ENCODE measurements around the gene ZC3H18.

ZC3H18 gene

DNA sequence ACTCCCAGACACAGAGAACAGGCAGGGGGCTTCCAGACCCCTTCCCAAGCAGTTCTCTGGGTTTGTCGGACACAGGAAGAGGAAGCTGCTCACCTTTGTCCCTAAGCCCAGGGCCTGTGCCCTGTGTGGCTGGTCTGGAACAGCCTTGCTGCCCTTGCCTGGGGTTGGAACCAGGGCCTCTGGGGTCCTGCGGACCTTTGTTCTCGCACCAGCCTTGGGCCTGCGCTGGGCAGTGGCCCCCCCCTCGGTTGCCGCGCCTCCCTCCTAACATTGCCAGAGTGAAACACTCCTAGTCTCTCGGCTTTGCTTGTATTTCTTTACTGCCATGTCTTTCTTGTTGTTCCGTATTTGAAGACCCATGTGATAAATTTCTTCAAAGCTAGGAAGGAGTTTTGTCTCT is 59.6 kb downstream of the ZC3H18 start:
- no peak overlapping the region for H4K8ac ChIP-seq (ENCODE audit: low read depth, low read length)
- peaks cover 45 to 82% of the 10 kb centered on the region in 2 donors for H3K36me3 ChIP-seq (replicated peaks in 1 of 2; ENCODE audit: control insufficient read depth in 2 of 2, insufficient read depth in 2 of 2, low read length in 2 of 2)
- WGBS, 2 donors (ENCODE audit: extremely low coverage in 2 of 2, insufficient read length in 2 of 2, insufficient replicate concordance in 1 of 2) = no CpG with 5 or more reads among the region's 9 CpGs
- no peak overlapping the region for H3K4ac ChIP-seq (ENCODE audit: low read length)
- no peak overlapping the region for H3K27ac ChIP-seq (replicated peaks; ENCODE audit: low read length)
- no peak overlapping the region for H3K23ac ChIP-seq (ENCODE audit: low read depth, low read length, poor library complexity)
- H2BK15ac ChIP-seq (ENCODE audit: low read length) = no peak overlapping the region
- H2BK12ac ChIP-seq (ENCODE audit: low read length) = no peak overlapping the region
- no peak overlapping the region for H3K9ac ChIP-seq (ENCODE audit: low read depth, low read length, poor library complexity)
- H3K4me1 ChIP-seq (ENCODE audit: control insufficient read depth in 2 of 2, insufficient read depth in 1 of 2, low read depth in 1 of 2, low read length in 2 of 2) = peaks cover 0 to 7% of the 10 kb centered on the region in 2 donors
- H4K91ac ChIP-seq (ENCODE audit: low read depth, low read length, poor library complexity) = no peak overlapping the region
- no peak overlapping the region for H2BK120ac ChIP-seq (ENCODE audit: low read depth, low read length)
- H3K9me3 ChIP-seq (replicated peaks in 1 of 2; ENCODE audit: control insufficient read depth in 2 of 2, insufficient read depth in 1 of 2, low read depth in 1 of 2, low read length in 2 of 2) = no peaks in the 10 kb centered on the region
- no peak overlapping the region for H3K18ac ChIP-seq (ENCODE audit: low read length)
- no peak for DNase-seq (ENCODE audit: low spot score)
- no peak overlapping the region for H2BK5ac ChIP-seq (ENCODE audit: low read length)
- H3K27me3 ChIP-seq (ENCODE audit: control insufficient read depth in 3 of 3, insufficient read depth in 3 of 3, low read depth in 1 of 3, low read length in 3 of 3) = peaks cover 0 to 9% (median 0%) of the 10 kb centered on the region in 3 experiments
- no peak overlapping the region for H2AFZ ChIP-seq (ENCODE audit: low read length)
- H3K79me1 ChIP-seq (ENCODE audit: low read depth, low read length) = peaks cover 6% of the 10 kb centered on the region
- H3K4me2 ChIP-seq (ENCODE audit: insufficient read depth, low read length, poor library complexity, severe bottlenecking) = no peak overlapping the region
- H3K14ac ChIP-seq (ENCODE audit: low read length) = no peak overlapping the region
- no peak overlapping the region for H2AK5ac ChIP-seq (ENCODE audit: low read depth, low read length)
- no peak overlapping the region for H3K4me3 ChIP-seq (ENCODE audit: low read length in 2 of 2)

DNA sequence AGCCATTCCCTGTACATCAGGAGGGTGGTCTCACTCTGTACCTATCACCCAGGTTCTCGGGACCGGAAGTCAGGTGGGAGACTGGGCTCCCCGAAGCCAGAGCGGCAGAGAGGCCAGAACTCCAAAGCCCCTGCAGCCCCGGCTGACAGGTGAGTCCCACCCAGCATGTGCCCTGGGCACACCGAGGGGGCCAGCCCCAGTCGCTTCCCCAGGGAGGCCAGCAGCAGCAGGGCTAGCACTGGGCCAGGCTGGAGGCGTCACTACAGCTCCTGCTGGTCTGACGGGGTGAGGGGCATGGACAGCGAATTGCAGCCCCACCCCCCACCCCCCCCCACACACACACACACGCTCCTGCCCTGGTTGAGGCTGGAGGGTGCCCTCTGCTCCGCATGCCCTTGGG is 60.2 kb downstream of the ZC3H18 start:
- Histone ChIP-seq H3K4me2 (ENCODE audit: insufficient read depth, low read length, poor library complexity, severe bottlenecking) (no peak overlapping the region), H2BK120ac (ENCODE audit: low read depth, low read length) (no peak overlapping the region), H3K9me3 (replicated peaks in 1 of 2; ENCODE audit: control insufficient read depth in 2 of 2, insufficient read depth in 1 of 2, low read depth in 1 of 2, low read length in 2 of 2) (peaks cover 0 to 1% of the 10 kb centered on the region in 2 donors), H2AK5ac (ENCODE audit: low read depth, low read length) (no peak overlapping the region), H2BK12ac (ENCODE audit: low read length) (no peak overlapping the region), H3K27me3 (ENCODE audit: control insufficient read depth in 3 of 3, insufficient read depth in 3 of 3, low read depth in 1 of 3, low read length in 3 of 3) (peaks cover 0 to 15% (median 0%) of the 10 kb centered on the region in 3 experiments), H3K4ac (ENCODE audit: low read length) (no peak overlapping the region), H3K36me3 (replicated peaks in 1 of 2; ENCODE audit: control insufficient read depth in 2 of 2, insufficient read depth in 2 of 2, low read length in 2 of 2) (peaks cover 43 to 80% of the 10 kb centered on the region in 2 donors), H3K4me1 (ENCODE audit: control insufficient read depth in 2 of 2, insufficient read depth in 1 of 2, low read depth in 1 of 2, low read length in 2 of 2) (peaks cover 0 to 11% of the 10 kb centered on the region in 2 donors), H3K23ac (ENCODE audit: low read depth, low read length, poor library complexity) (no peak overlapping the region), H4K91ac (ENCODE audit: low read depth, low read length, poor library complexity) (no peak overlapping the region), H3K4me3 (ENCODE audit: low read length in 2 of 2) (no peak overlapping the region), H2BK5ac (ENCODE audit: low read length) (no peak overlapping the region), H2BK15ac (ENCODE audit: low read length) (no peak overlapping the region), H3K18ac (ENCODE audit: low read length) (no peak overlapping the region), H3K9ac (ENCODE audit: low read depth, low read length, poor library complexity) (no peak overlapping the region), H2AFZ (ENCODE audit: low read length) (no peak overlapping the region), H3K79me1 (ENCODE audit: low read depth, low read length) (peaks cover 6% of the 10 kb centered on the region), H4K8ac (ENCODE audit: low read depth, low read length) (no peak overlapping the region), H3K27ac (replicated peaks; ENCODE audit: low read length) (no peak overlapping the region), H3K14ac (ENCODE audit: low read length) (no peak overlapping the region)
- no CpG with 5 or more reads among the region's 12 CpGs for WGBS, 2 donors (ENCODE audit: extremely low coverage in 2 of 2, insufficient read length in 2 of 2, insufficient replicate concordance in 1 of 2)
- DNase-seq (ENCODE audit: low spot score) = no peak

DNA sequence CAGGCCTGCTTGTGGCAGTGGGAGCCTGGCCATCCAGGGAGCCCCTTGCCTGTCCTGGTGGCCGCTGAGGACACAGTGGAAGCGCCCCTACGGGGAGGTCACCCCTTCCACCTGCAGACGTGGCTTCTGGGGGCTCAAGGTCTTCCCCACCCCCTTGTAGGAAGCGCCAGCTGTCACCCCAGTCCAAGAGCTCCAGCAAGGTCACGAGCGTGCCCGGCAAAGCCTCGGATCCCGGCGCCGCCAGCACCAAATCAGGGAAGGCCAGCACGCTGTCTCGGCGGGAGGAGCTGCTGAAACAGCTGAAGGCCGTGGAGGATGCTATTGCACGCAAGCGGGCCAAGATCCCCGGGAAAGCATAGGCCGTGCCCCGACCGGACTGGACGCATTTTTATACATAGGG is 60.7 kb downstream of the ZC3H18 start:
- Histone ChIP-seq H3K9me3 (replicated peaks in 1 of 2; ENCODE audit: control insufficient read depth in 2 of 2, insufficient read depth in 1 of 2, low read depth in 1 of 2, low read length in 2 of 2) (peaks cover 0 to 1% of the 10 kb centered on the region in 2 donors), H2AFZ (ENCODE audit: low read length) (no peak overlapping the region), H3K79me1 (ENCODE audit: low read depth, low read length) (peaks cover 6% of the 10 kb centered on the region), H4K91ac (ENCODE audit: low read depth, low read length, poor library complexity) (no peak overlapping the region), H3K23ac (ENCODE audit: low read depth, low read length, poor library complexity) (no peak overlapping the region), H3K4ac (ENCODE audit: low read length) (no peak overlapping the region), H3K14ac (ENCODE audit: low read length) (no peak overlapping the region), H3K9ac (ENCODE audit: low read depth, low read length, poor library complexity) (no peak overlapping the region), H2BK5ac (ENCODE audit: low read length) (no peak overlapping the region), H2BK15ac (ENCODE audit: low read length) (no peak overlapping the region), H3K36me3 (replicated peaks in 1 of 2; ENCODE audit: control insufficient read depth in 2 of 2, insufficient read depth in 2 of 2, low read length in 2 of 2) (peaks cover 43 to 76% of the 10 kb centered on the region in 2 donors), H2BK120ac (ENCODE audit: low read depth, low read length) (no peak overlapping the region), H3K4me3 (ENCODE audit: low read length in 2 of 2) (no peak overlapping the region), H3K27me3 (ENCODE audit: control insufficient read depth in 3 of 3, insufficient read depth in 3 of 3, low read depth in 1 of 3, low read length in 3 of 3) (peaks cover 0 to 17% (median 0%) of the 10 kb centered on the region in 3 experiments), H3K4me1 (ENCODE audit: control insufficient read depth in 2 of 2, insufficient read depth in 1 of 2, low read depth in 1 of 2, low read length in 2 of 2) (peaks cover 0 to 11% of the 10 kb centered on the region in 2 donors), H3K27ac (replicated peaks; ENCODE audit: low read length) (no peak overlapping the region), H2BK12ac (ENCODE audit: low read length) (no peak overlapping the region), H3K4me2 (ENCODE audit: insufficient read depth, low read length, poor library complexity, severe bottlenecking) (no peak overlapping the region), H2AK5ac (ENCODE audit: low read depth, low read length) (no peak overlapping the region), H4K8ac (ENCODE audit: low read depth, low read length) (no peak overlapping the region), H3K18ac (ENCODE audit: low read length) (no peak overlapping the region)
- WGBS, 2 donors (ENCODE audit: extremely low coverage in 2 of 2, insufficient read length in 2 of 2, insufficient replicate concordance in 1 of 2) = no CpG with 5 or more reads among the region's 23 CpGs
- no peak for DNase-seq (ENCODE audit: low spot score)

DNA sequence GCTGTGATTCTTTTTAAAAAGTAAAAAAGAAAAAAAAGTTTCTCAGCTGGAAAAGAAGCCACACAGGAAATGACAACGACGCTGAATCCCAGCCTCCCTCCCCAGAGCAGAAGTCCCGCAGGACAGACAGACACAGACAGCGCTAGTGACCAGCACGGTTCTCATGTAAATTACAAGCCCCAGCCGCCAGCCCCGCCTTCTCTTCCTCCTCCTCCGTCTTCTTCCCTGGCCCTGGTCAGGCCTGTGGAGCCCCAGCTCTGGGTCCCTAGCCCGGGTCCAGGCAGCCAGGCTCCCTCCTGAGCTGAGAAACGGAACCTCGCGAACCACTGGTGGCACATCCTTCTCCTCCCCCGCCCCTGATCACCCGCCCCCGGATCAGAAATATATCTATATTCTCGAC is 61.2 kb downstream of the ZC3H18 start:
- Histone ChIP-seq H2AFZ (ENCODE audit: low read length) (no peak overlapping the region), H3K9ac (ENCODE audit: low read depth, low read length, poor library complexity) (no peak overlapping the region), H2BK5ac (ENCODE audit: low read length) (no peak overlapping the region), H3K23ac (ENCODE audit: low read depth, low read length, poor library complexity) (no peak overlapping the region), H2AK5ac (ENCODE audit: low read depth, low read length) (no peak overlapping the region), H3K14ac (ENCODE audit: low read length) (no peak overlapping the region), H4K91ac (ENCODE audit: low read depth, low read length, poor library complexity) (no peak overlapping the region), H3K36me3 (replicated peaks in 1 of 2; ENCODE audit: control insufficient read depth in 2 of 2, insufficient read depth in 2 of 2, low read length in 2 of 2) (peaks cover 43 to 72% of the 10 kb centered on the region in 2 donors), H2BK15ac (ENCODE audit: low read length) (no peak overlapping the region), H3K9me3 (replicated peaks in 1 of 2; ENCODE audit: control insufficient read depth in 2 of 2, insufficient read depth in 1 of 2, low read depth in 1 of 2, low read length in 2 of 2) (peaks cover 0 to 1% of the 10 kb centered on the region in 2 donors), H3K18ac (ENCODE audit: low read length) (no peak overlapping the region), H4K8ac (ENCODE audit: low read depth, low read length) (no peak overlapping the region), H3K4ac (ENCODE audit: low read length) (no peak overlapping the region), H3K4me2 (ENCODE audit: insufficient read depth, low read length, poor library complexity, severe bottlenecking) (no peak overlapping the region), H3K4me1 (ENCODE audit: control insufficient read depth in 2 of 2, insufficient read depth in 1 of 2, low read depth in 1 of 2, low read length in 2 of 2) (peaks cover 0 to 11% of the 10 kb centered on the region in 2 donors), H3K79me1 (ENCODE audit: low read depth, low read length) (peaks cover 6% of the 10 kb centered on the region), H3K4me3 (ENCODE audit: low read length in 2 of 2) (no peak overlapping the region), H2BK120ac (ENCODE audit: low read depth, low read length) (no peak overlapping the region), H3K27me3 (ENCODE audit: control insufficient read depth in 3 of 3, insufficient read depth in 3 of 3, low read depth in 1 of 3, low read length in 3 of 3) (peaks cover 0 to 17% (median 0%) of the 10 kb centered on the region in 3 experiments), H3K27ac (replicated peaks; ENCODE audit: low read length) (no peak overlapping the region), H2BK12ac (ENCODE audit: low read length) (no peak overlapping the region)
- no CpG with 5 or more reads among the region's 16 CpGs for WGBS, 2 donors (ENCODE audit: extremely low coverage in 2 of 2, insufficient read length in 2 of 2, insufficient replicate concordance in 1 of 2)
- DNase-seq (ENCODE audit: low spot score) = no peak

Data from neuronal stem cell (in vitro differentiated cells).